ELF-1 (cell line): Measurements from ENCODE around the gene ASPA.

ENCODE experiments used
- DNase-seq: peaks from one replicate; pipeline ENCODE4 v3.0.0-alpha.2; 2016; ENCODE audit warnings: low read depth, low spot score

ASPA gene

DNA sequence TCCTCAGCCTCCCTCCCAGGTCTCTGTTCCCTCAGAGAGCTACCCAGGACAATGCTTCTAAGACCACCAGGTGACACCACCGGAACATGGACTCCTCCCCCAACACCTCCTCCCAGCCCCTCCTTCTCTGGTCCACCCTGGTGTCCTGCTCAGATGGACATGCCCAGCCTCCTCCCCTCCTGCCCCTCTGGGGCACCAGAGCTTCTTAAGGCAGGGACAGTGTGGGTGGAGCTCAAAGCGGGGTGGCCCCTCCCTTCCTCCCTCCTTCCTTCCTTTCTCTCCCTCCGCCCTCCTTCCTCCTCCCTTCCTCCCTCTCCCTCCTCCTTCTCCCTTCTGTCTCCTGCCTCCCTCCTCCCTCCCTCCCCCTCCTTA lies 59.1 kb downstream of the ASPA start:
- DNase-seq = peak; percentile 69

DNA sequence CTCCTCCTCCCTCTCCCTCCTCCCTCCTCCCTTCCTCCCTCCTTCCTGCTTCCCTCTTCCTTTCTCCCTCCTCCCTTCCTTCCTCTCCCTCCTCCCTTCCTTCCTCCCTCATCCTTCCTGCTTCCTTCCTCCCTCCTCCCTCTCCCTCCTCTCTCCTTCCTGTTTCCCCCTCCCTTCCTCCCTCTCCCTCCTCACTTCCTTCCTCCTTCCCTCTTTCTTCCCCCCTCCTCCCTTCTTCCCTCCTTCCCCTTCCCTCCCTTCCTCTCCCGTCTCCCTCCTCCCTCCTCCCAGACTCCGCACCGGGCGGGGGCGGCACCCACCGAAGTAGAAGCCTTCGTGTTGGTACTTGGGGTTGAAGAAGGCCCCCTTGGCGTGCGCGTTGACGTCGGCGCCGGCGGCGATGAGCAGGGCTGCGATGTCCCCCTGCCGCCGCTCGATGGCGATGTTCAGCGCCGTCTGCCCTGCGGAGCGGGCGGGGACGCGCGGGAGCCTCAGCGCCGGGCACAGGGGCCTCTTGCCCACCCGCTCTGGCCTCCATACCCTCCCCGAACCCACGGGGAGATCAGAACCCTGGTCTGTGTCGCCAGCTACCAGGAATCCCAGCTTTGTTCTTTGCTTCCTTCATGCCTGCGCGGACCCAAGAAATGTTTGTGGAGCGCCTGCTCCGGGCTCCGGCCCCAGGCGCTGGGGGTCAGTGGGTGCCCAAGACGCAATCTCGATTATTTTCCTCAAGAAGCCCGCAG lies 59.6 kb downstream of the ASPA start:
- DNase-seq = peak; percentile 92

DNA sequence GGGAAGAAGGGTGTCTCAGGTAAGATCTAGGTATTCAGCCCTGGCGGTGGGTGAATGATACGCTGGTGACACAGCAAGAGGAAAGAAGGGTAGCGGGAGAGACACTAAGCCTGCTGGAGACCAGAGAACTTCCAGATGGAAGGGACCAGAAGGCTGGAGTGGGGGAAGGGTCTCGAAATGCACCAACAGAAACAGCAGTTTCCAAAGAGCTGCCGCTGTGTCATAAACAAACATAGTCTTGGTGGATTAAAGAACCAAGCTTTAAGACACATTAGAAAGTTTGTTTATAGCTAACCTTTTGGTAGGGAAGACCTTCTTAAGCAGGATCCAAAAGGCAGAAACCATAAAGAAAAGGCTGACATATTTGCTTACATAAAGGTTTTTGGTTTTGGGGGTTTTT lies 60.9 kb downstream of the ASPA start:
- DNase-seq = no peak

DNA sequence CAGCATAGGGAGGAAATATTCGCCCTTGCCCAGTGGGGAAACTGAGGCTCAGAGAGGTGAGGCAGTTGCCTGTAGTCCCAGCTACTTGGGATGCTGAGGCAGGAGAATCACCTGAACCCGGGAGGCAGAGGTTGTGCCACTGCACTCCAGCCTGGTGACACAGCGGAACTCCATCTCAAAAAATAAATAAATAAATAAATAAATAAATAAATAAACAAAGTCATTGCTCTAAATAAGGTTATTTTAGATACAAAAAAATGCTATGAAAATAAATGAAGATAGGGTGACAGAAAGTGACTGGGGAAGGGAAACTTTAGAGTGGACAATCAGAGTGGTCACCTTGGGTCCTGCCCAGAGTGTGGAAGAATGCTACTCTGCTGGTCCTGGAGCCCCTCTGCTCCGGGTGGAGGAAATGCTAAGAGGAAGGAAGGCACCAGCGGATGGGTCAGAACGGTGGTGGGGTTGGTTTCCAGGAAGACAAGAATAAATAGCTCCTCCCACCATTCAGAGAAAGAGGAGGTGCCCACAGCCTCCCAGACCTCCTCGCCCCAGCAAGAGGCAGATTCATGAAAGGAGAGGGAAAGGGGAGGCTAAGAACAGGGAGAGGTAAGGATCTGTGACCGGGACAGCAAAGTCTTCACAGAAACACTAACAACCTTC lies 64.2 kb downstream of the ASPA start:
- DNase-seq = peak; percentile 48

DNA sequence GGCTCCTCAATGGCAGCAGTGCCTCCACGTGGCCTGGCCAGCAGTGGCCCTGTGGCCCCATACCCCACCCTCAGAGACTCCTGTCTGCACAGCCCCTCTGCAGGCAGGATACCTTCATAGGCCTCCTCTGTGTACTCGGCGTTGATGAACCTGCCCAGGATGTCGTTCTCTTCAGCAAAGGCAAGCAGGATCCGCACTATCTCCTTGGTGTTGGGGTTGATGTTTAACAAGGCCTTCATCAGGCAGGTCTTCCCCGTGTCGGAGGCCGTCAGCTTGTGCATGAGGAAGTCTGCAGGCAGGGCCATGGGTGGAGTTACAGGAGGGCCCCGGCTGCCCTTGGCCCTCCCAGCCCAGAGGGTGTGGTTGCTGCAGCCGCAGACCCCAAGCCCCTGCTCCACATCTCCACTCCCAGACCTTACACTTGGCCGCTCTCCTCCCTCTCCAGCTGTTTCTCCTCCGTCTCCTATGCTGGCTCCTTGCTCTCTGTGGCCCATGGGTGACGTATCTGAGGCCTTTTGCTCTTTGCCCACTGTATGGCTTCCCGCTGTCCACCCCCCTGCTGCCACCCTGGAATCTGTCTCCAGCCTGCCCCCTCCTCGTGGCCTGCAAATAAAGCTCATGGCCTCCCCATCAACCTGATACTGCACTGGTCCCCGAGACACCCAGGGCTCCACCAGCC lies 66.8 kb downstream of the ASPA start:
- DNase-seq = no peak

GRCh38 chr17:3543453-3543852 lies 67.7 kb downstream of the ASPA start:
- DNase-seq = no peak

- DNase-seq = no peak
These were observed 68.6 kb downstream of the ASPA start for GRCh38 chr17:3544365-3544764.

GRCh38 chr17:3545151-3545550 lies 69.4 kb downstream of the ASPA start:
- DNase-seq = no peak

GRCh38 chr17:3546521-3546920 lies 70.7 kb downstream of the ASPA start:
- no peak for DNase-seq

DNA sequence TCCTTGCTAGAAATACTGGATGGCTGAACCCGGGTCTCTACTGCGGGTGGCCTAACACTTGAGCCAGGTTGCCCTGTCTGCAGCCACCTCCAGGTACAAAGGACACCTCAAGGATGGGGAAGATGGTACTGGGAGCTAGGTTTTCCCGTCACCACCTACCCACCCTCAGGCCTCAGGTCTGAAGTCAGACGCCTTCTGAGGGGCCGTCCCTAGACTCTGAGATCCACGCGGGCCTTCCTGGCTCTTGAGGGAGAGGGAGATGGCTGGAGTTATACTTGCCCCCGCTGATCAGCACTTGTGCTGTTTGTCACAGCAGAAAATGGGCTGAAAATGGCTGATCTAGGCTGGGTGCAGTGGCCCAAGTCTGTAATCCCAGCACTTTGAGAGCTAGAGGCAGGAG lies 71.2 kb downstream of the ASPA start:
- DNase-seq = no peak

DNA sequence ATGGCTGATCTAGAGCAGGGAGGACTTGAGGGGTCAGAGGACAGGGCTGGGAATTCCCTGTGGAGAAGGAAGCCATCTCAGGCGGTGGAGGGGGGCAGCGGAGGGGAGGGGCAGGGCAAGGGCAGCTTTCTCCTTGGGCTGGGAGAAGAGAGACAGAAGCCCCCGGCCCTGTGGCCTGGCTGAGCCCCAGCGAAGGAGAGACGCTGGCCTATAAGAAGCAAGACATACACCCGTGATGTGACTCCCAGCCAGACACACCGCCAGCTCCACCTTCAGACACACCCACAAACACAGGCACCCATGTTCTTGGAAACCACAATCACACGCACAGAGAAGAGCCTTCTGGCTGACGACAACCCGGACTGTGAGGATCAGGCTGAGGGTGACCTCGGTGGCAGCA lies 71.8 kb downstream of the ASPA start:
- DNase-seq = no peak

DNA sequence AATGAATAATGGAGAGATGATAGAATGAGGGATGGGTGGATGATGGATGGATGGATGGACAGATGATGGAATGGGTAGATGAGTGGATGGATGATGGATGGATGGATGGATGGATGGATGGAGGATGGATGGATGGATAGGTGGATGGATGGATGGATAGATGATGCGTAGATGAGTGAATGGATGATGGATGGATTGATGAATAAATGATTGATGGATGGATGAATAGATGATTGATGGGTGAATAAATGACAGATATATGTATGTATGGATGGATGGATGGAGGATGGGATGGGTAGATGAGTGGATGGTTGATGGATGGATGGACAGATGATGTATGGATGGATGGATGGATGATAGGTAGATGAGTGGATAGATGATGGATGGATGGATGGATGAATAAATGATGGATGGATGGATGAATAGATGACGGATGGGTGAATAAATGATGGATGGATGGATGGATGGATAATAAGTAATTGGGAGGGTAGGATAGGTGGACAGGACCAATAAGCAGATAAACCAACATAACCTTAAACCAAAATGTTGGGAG lies 73.9 kb downstream of the ASPA start:
- DNase-seq = no peak

GRCh38 chr17:3551189-3551588 lies 75.4 kb downstream of the ASPA start:
- no peak for DNase-seq

DNA sequence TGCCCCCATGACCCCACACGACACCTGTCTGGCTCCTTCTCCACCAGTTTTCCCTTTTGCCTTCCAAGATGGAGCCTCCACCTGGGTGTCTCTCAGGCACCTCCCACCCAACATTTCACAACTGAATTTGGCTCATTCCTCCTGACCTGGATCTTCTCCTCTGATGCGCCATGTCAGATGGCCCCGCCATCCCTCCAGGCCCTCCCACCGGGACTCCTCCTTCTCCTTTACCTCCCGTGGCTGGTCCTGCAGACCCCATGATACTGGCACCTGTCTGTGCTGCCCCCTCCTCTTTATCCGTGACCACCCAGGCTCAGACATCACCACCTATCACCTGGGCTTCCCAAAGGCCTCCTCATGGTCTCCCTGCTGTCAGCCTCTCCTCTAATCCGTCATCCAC lies 77.1 kb downstream of the ASPA start:
- no peak for DNase-seq
